ENCODE data around the gene TEKTIP1.
"Not testable (repeated sequence)": the region's sequence is repeated elsewhere in the genome, so short reads cannot be mapped to it uniquely, and the experiment has no call there.

TEKTIP1 gene

GRCh38 chr19:3508121-3508661 is 30.8 kb upstream of the TEKTIP1 start:
- not testable (repeated sequence) for FAIRE-seq

- FAIRE-seq = no peak
Observed at GRCh38 chr19:3508771-3509535, 30.0 kb upstream of the TEKTIP1 start.

- no peak for FAIRE-seq
Observed at GRCh38 chr19:3509566-3509989, 29.4 kb upstream of the TEKTIP1 start.

GRCh38 chr19:3510727-3511126 is 28.2 kb upstream of the TEKTIP1 start:
- no peak for FAIRE-seq

- no peak for FAIRE-seq
Observed at GRCh38 chr19:3511506-3512251, 27.3 kb upstream of the TEKTIP1 start.

GRCh38 chr19:3512562-3513228 is 26.3 kb upstream of the TEKTIP1 start:
- no peak for FAIRE-seq

- FAIRE-seq = no peak
Observed at GRCh38 chr19:3513229-3514140, 25.5 kb upstream of the TEKTIP1 start.

- FAIRE-seq = no peak
Observed at GRCh38 chr19:3514930-3515329, 24.0 kb upstream of the TEKTIP1 start.

GRCh38 chr19:3515891-3516422 is 23.0 kb upstream of the TEKTIP1 start:
- FAIRE-seq = no peak

- FAIRE-seq = no peak
Observed at GRCh38 chr19:3516675-3517207, 22.2 kb upstream of the TEKTIP1 start.

- FAIRE-seq = no peak
Observed at GRCh38 chr19:3517638-3518037, 21.3 kb upstream of the TEKTIP1 start.

- no peak for FAIRE-seq
Observed at GRCh38 chr19:3518255-3518654, 20.7 kb upstream of the TEKTIP1 start.

GRCh38 chr19:3518659-3519058 is 20.3 kb upstream of the TEKTIP1 start:
- FAIRE-seq = no peak

GRCh38 chr19:3519126-3519525 is 19.8 kb upstream of the TEKTIP1 start:
- FAIRE-seq = no peak

- no peak for FAIRE-seq
Observed at GRCh38 chr19:3520166-3521103, 18.5 kb upstream of the TEKTIP1 start.

GRCh38 chr19:3521104-3521445 is 17.9 kb upstream of the TEKTIP1 start:
- no peak for FAIRE-seq

- FAIRE-seq = no peak
Observed at GRCh38 chr19:3522421-3523360, 16.3 kb upstream of the TEKTIP1 start.

GRCh38 chr19:3523361-3524077 is 15.5 kb upstream of the TEKTIP1 start:
- FAIRE-seq = no peak
